Ovary (tissue), 3 donors: Measurements from ENCODE around the gene SCYL3.

ENCODE experiments used
- CTCF ChIP-seq, 3 donors: fragments of 450-650 bp in 2 of 3; fragments of 200-600 bp in 1 of 3; IDR thresholded peaks; one replicate each; pipeline versions ENCODE4 v1.5.1 to v1.8.0; 2016 to 2022; ENCODE audit warnings: antibody characterized with exemption in 3 of 3, mild to moderate bottlenecking in 1 of 3
- EP300 ChIP-seq: sonication (generic); formaldehyde crosslinking; IDR thresholded peaks from one replicate; pipeline ENCODE4 v1.6.1; 2017; ENCODE audit warnings: antibody characterized with exemption
- donor health status: DM: no; HTN: no; CAD: no.

GRCh38 chr1:169860750-169861149 lies 32.9 kb downstream of the SCYL3 start:
- TF ChIP-seq EP300: no peak
- TF ChIP-seq CTCF (IDR thresholded peaks at IDR 0.05): no peak
